GM10248 (cell line): ENCODE data around the gene CELSR3.

Experiments
- CTCF ChIA-PET: fragments of 300-600 bp; sonication (Branson Sonifier 250); formaldehyde crosslinking; extraction: SDS; loops from one replicate; lab custom pipeline; 2021; ENCODE audit warnings: antibody characterized with exemption; lab: Yijun Ruan, JAX
- POLR2A ChIA-PET: fragments of 350-650 bp; sonication (Branson Sonifier 250); formaldehyde crosslinking; extraction: SDS; loops from one replicate; lab custom pipeline; 2020; ENCODE audit warnings: antibody characterized with exemption; lab: Yijun Ruan, JAX
- DNase-seq: peaks from one replicate; pipeline ENCODE4 v3.0.0; 2012; ENCODE audit errors: extremely low spot score
- TF ChIP-seq, protein P1 (sequence below): IDR thresholded peaks from 2 replicates; pipeline ENCODE4 v1.5.1; 2012; ENCODE audit warnings: mild to moderate bottlenecking, low read depth; ENCODE audit errors: extremely low read depth, missing control alignments, control extremely low read depth

The CELSR3 gene

GRCh38 chr3:48587686-48588085, 75.0 kb downstream of the CELSR3 start:
- ChIA-PET POLR2A (no interaction called here), CTCF (no interaction called here)
- no peak for DNase-seq
- TF ChIP-seq, protein P1, sequence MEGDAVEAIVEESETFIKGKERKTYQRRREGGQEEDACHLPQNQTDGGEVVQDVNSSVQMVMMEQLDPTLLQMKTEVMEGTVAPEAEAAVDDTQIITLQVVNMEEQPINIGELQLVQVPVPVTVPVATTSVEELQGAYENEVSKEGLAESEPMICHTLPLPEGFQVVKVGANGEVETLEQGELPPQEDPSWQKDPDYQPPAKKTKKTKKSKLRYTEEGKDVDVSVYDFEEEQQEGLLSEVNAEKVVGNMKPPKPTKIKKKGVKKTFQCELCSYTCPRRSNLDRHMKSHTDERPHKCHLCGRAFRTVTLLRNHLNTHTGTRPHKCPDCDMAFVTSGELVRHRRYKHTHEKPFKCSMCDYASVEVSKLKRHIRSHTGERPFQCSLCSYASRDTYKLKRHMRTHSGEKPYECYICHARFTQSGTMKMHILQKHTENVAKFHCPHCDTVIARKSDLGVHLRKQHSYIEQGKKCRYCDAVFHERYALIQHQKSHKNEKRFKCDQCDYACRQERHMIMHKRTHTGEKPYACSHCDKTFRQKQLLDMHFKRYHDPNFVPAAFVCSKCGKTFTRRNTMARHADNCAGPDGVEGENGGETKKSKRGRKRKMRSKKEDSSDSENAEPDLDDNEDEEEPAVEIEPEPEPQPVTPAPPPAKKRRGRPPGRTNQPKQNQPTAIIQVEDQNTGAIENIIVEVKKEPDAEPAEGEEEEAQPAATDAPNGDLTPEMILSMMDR: no peak
